H1 (cell line): ENCODE results near the gene CST7.

Experiments used
- ATF2 ChIP-seq: IDR thresholded peaks from 2 replicates; pipeline ENCODE4 v1.6.1; 2012; ENCODE audit warnings: low read length, inconsistent platforms
- CTCF ChIP-seq, 3 experiments: IDR thresholded peaks; 1 replicate in 2 of 3; 2 replicates in 1 of 3; pipeline versions ENCODE4 v1.5.1 to v1.6.1; 2011; ENCODE audit warnings: low read length in 3 of 3, mild to moderate bottlenecking in 3 of 3, inconsistent platforms in 2 of 3, low read depth in 1 of 3, moderate library complexity in 1 of 3; ENCODE audit not compliant: insufficient read depth in 1 of 3; ENCODE audit errors: control extremely low read depth in 1 of 3
- POLR2A ChIP-seq, 2 experiments: IDR thresholded peaks; 1 replicate in 1 of 2; 2 replicates in 1 of 2; pipeline ENCODE4 v1.6.1; 2011; ENCODE audit warnings: low read depth in 2 of 2, low read length in 2 of 2, mild to moderate bottlenecking in 2 of 2; ENCODE audit errors: control extremely low read depth in 1 of 2

GRCh38 chr20:24972341-24972740, 23.3 kb downstream of the CST7 start:
- no peak for TF ChIP-seq ATF2
- no peak for TF ChIP-seq CTCF (IDR thresholded peaks at IDR 0.05; ENCODE audit: control extremely low read depth in 1 of 3, insufficient read depth in 1 of 3, low read depth in 1 of 3, low read length in 3 of 3)
- TF ChIP-seq POLR2A (IDR thresholded peaks at IDR 0.05; ENCODE audit: control extremely low read depth in 1 of 2, low read depth in 2 of 2, low read length in 2 of 2), result no peak
